Activated CD4-positive, alpha-beta T cell treated with anti-CD3 and anti-CD28 coated beads, Interleukin-2, amount 50 U/mL, for 24 hours (primary cell): ENCODE measurements around the gene KAT8.
"Not testable (repeated sequence)": the region's sequence is repeated elsewhere in the genome, so short reads cannot be mapped to it uniquely, and the experiment has no call there.

Experiments used
- DNase-seq, 2 donors: peaks; one replicate each; pipeline ENCODE4 v3.0.0-alpha.2; 2020; ENCODE audit warnings: low read depth in 1 of 2, low spot score in 1 of 2

KAT8 gene

DNA sequence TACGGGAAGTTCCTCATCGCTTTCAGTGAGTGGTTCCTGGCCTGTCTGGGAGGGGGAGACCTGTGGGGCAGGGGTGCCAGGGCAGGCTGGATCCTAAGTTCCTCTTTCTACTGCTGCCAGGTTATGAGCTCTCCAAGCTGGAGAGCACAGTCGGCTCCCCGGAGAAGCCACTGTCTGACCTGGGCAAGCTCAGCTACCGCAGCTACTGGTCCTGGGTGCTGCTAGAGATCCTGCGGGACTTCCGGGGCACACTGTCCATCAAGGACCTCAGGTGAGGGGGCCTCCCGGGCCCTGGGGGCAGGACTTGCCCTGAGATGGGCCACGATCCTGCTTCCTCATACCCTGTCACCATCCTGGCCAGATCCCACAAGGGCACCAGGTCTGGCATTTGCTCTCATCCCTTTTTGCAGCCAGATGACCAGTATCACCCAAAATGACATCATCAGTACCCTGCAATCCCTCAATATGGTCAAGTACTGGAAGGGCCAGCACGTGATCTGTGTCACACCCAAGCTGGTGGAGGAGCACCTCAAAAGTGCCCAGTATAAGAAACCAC lies 12.9 kb downstream of the KAT8 start:
- DNase-seq: no peak

DNA sequence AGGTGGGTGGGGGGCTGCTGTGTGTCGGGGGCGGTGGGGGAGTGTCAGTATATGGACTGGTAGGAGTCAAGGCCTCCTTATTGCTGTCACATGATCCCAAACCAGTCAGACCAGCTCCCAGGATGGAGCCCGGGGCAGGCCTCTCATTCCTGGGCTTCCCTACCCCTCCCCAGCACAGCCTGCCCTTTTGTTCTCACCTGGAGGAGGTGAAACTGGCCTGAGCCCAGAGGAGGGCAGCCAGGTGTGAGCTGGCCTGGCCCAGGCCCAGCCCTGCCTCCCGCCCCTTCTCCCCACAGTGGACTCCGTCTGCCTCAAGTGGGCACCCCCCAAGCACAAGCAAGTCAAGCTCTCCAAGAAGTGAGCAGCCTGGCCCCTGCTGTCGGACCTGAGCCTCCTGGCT lies 13.4 kb downstream of the KAT8 start:
- DNase-seq: no peak

DNA sequence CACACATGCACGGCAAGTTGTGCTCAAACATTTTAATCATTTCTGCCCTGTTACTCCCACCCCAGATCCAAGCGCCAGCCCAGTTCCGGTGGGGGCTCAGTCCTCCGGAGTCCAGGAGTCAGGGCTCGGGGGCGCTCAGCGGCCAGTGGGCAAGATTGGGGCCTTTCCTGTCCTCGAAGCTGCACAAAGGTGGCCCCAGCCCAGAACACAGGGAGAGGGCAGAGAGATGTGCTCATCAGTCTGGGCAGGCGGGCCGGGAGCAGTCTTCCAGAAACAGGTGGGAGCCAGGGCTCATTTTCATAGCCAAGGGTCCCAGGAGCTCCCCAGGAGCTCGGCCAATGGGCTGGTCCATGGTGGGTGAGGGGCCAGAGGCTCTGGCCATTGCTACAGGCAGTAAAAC lies 14.0 kb downstream of the KAT8 start:
- no peak for DNase-seq

DNA sequence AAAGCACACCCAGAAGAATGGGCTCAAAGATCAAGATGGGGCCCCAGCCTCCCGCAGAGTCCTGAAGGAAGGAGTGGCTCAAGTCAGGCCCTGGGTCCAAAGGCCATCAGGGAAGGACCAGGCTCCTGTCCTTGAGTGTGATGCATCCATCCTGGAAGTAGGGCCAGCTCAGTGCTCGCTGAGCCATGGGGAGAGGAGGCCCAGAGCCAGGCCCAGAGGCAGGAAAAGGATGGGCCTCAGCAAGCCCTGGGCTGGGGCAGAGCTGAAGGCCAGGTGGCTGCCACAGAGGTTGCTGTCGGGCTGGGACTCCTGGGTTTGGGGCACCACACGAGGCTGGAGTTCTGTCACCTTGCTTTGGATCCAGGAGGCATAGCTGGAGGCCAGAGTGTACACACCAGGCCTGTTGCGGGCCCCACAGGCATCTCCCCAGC lies 14.4 kb downstream of the KAT8 start:
- DNase-seq: no peak

DNA sequence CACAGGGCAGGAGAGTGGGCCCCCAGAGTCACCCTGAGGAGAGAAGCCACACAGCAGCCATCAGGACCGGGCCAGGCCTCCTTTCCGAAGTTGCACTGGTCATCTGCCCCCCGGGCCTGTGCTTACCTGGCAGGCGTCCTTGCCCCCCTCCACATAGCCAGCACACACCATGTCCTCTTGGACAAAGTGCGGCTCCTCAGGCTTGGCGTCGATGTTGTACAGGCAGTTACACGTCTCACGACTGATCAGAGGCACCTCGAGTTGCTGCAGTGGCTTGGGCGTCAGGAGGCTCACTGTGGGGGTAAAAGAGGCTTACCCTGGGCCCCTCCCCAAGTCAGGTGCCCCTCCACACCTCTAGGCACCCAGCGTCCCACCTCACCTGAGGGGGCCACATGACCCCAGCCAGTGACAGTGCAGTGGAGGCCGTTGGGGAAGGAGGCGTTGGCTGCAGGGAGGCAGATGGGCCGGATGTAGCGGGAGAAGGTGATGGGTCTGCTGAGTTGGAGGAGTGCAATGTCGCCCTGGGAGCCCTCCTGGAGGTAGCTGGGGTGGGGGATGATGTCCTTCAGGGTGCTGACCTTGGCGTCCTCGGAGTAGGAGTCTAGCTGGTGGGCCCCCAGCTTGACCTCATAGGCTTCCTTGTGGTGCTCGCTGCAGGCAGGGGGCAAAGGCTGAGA lies 15.0 kb downstream of the KAT8 start:
- no peak for DNase-seq

DNA sequence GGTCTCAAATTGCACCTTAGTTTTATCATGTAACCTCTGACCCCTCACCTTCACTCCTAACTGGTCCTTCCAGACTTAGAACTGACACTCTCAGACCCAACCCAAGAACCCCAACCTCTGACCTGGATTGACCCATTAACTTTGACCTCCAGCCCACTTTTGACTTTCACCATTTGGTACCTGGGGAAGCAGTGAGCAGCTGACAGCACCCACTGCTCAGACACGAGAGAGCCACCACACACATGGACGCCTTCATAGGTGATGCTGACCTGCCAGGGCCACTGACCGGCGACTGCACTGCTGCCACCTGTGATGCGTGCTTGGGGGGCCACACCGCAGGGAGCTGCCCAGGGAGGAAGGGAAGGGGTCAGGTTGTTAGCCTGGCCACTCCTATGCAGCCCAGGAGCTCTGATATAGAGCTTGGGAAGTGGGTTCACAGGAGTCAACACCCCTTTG lies 15.6 kb downstream of the KAT8 start:
- DNase-seq: no peak

DNA sequence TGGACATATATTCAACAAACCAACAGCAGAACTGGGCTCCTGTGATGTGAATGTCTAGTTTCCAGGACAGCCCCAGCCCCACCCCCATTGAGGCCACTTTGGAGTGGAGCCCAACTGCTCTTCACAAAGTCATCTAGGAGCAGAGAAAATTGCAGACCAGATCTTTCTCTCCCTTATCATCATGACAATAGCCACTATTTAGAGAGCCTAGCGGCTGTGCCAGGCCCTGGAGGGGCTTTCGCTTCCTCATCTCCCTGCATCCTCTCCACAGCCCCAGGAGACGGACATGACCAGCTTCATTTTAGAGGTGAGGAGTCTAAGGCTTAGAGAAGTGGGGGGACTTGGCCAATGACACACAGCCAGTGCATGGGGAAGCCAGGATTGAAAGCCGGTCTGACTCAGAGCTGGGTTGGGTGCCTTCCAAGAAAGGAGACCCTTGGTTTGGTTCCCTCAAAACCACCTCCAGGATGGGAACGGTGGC lies 16.7 kb downstream of the KAT8 start:
- DNase-seq: no peak

DNA sequence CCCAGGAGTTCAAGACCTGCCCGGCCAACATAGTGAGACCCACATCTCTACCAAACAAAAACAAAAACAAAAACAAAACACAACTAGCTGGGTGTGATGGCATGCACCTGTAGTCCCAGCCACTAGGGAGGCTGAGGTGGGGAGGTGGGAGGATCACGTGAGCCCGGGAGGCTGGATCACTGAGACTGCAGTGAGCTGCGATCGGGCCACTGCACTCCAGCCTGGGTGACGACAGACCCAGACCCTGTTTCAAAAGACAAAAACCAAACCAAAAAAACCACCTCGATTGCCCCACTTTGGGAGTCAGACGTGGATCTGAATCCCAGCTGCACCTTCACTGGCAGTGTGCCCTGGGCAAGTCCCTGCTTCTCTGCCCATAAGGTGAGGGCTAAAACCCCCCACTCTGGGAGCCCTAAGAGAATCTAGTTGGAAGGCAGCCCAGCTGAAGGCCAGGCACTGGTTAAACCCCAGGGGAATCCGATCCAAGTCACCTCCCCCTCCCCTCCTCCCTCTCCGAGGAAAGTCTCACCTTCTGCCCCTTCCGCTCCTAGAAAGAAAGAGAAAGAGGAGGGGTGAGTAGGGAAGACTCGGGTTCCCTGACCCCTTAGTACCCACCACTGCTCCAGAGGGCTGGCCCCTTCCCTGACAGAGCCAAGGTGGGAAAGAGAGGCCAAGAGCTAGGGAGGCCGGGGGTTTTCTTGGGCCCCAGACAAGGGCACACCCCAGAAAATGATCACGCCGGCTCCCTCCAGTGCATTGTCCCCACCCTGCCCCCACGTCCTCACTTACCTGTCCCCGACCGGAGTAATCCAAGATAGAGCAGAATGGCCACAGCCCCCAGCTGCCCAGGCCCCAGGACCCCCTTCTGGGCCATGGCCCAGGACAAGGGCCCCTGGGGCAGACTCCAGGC lies 17.4 kb downstream of the KAT8 start:
- no peak for DNase-seq

DNA sequence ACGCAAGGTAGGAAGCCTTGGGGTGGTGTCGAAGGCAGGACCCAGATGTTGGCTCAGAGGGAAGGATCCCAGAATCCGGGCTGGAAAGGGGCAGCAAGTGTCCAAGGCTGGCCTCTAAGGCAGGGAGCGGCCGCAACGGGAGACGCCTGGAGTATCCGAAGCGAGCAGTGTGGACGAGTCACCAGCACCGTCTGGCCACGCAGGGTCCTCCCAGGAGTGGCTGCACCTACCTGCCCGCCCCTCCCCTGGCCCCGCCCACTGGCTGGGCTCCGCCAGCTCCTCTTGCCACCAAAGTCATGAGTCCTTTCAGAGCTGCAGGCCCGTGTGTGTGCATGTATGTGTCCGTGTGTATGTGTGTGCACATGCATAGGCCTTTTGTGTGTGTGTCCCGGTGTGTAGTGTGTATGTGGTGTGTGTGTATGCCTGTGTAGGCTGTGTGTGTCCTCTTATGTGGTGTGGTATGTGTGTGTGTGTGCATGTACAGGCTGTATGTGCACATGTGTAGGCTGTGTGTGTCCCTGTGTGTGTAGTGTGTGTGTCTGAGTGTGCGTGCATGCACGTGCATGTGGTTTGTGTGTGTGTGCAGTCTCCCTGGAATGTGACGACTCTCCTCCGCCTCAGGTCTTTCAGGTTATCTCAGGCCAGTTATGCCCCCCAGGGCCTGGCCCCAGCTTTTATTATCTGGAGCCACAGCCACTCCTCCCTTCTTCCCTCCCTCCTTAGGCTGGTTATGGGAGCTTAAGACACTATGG lies 18.2 kb downstream of the KAT8 start, which contains the start of gene PRSS8:
PRSS8 (minus strand) TSS at position 193 of the 752 bp plus-strand sequence. CDS start 229 bp downstream, outside the sequence.
- no peak for DNase-seq

DNA sequence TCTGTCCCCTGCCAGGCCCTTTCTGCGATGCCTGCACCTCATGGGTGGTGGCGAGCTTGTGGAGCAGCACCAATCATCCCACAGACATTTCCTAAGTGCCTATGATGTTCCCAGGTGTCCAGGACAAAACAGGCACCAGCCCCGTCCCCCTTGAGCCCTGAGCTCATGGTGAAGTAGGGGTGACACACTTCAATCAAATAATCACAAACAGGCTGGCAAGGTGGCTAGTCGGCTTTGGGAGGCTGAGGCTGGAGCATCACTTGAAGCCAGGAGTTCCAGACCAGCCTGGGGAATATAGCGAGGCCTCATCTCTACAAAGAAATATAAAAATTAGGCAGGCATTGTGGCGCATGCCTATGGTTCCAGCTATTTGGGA lies 18.8 kb downstream of the KAT8 start:
- DNase-seq: no peak

DNA sequence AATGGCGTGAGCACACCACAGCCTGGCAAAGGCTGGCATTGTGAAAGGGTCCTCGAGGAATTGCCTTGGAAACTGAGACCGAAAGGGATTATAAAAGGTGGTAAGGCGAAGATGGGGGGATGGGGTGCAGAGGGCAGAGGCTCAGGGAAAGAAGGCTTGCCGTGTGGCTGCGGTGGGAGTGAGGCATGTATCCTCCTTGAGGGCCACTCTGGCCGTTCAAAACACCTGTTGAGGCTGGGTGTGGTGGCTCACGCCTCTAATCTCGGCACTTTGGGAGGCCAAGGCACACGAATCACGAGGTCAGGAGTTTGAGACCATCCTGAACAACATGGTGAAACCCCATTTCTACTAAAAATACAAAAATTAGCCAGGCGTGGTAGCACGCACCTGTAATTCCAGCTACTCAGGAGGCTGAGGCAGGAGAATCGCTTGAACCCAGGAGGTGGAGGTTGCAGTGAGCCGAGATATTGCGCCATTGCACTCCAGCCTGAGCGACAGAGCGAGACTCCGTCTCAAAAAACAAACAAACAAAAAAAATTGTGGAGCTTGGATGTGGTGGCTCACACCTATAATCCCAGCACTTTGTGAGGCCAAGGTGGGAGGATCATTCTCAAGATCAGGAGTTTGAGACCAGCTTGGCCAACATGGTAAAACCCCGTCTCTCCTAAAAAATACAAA lies 19.5 kb downstream of the KAT8 start:
- DNase-seq: not testable (repeated sequence)

DNA sequence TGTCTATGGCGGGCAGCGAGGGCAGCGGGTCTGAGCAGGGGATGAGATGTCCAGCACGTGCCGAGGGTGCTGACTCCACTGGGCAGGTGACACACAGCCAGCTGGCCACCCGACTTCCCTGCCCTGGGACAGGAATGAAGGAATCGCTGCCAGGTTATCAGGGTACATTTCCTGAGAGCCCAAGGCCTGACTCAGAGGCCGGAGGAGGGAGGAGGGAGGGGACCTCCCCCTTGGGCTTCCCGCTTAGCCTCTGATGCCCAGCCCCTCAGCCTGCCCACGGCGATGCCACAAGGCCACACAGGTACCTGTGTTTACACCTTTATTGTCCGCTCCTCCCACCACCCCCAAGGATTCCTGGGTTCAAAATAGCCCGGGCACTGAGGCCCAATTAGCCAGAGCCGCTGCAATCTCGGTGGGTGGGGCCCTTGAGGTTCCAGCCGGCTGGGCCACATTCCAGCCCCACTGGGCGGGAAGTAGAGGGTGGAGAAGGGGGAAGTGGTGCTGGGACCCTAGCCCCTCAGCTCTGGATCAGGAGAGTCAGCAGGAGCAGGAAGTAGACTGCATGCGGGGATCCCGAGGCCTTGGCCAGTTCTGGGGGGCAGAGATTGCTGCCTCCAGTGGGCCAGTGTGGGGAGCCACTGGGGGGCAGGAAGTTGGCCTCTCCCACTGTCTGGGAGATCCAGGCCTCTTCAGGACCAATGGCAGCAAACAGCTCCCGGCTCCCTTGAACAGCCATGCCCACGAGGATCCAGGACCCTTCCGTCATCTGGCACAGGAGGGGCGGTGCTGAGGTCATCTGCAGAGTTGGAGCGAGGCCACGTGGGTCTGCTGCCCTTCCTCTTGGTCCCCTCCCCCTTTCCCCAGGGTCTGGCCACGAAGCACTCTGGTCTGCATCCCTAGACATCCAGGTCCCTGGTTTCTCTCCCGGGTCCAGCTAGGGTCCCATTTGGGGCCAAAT lies 21.4 kb downstream of the KAT8 start:
- no peak for DNase-seq

DNA sequence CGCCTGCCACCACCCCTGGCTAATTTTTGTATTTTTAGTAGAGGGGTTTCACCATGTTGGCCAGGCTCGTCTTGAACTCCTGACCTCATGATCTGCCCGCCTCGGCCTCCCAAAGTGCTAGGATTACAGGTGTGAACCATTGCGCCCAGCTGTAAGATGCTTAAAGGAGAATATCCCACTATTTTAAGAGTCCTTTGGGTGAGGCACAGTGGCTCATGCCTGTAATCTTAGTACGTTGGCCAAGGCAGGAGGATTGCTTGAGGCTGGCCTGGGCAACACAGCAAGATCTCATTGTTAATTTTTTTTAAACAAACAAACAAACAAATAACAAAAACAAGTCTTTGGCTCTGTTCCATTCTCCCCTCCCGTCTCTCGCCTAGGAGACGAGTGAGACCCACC lies 23.6 kb downstream of the KAT8 start:
- not testable (repeated sequence) for DNase-seq

DNA sequence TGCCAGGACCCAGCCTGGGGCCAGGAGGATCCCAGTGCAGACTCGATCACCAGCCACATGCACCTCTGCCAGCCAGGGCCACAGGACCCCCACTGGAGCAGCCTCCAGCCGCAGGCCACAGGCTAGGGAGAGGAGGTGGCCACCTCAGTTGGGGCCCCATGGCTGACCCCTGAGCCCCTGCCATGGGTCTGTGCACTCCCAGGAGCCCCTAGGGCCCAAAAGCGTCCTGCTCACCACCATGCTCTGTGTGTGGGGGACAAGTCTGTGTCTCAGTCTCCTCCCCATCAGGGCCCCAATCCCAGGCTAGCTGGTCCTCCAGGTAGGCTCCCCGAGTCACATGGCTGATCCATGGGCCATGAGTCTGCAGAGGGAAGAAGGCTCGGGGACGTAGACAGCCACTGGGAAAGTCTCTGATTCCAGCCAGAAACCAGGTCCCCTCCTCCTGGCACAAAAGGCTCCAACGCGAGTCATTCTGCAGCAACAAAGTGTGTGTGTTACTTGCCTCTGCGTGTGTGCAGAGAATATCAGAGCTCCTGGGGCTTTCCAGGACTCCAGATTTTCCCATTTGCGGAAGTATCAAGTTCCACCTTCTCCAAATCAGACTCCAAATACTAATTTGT lies 24.1 kb downstream of the KAT8 start:
- DNase-seq: no peak

DNA sequence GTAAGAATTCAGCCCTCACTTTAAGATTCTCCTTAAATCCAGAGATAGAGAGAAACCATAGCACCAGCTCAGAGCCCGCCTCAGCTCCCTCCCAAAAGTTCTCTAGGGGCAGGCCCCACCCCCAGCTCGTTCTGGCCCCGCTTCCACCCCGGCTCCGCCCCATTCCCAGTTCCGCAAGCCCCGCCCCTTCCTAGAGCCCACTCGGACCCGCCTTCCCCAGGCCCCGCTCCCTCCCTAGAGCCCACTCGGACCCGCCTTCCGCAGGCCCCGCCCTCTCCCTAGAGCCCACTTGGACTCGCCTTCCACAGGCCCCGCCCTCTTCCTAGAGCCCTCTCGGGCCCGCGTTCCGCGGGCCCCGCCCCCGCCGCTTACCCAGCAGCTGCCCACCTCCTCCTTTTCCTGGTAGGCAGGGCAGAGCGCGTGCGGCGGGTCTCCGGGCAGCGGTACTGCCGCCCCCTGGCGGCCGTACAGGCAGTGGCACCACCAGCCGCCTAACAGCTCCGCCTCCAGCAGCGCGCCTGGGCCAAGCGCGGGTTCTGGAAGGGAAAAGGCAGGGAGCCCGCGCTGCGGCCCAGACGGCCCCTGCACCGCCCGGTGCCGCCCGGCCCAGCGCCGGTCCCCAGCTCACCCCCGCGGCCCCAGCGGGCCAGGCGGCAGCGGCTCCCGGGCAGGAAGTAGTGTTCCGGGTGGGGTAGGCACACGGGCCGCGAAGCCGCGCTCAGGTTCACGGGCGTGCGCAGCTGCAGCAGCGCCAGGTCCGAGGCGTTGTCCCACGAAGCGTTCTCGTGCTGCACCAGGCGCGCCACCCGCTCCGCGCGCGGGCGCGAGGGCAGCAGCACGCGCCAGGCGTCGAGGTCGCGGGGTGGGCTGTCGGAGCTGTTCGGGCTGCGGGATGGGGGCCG lies 24.9 kb downstream of the KAT8 start:
- DNase-seq: peak; percentile 95 to 96

DNA sequence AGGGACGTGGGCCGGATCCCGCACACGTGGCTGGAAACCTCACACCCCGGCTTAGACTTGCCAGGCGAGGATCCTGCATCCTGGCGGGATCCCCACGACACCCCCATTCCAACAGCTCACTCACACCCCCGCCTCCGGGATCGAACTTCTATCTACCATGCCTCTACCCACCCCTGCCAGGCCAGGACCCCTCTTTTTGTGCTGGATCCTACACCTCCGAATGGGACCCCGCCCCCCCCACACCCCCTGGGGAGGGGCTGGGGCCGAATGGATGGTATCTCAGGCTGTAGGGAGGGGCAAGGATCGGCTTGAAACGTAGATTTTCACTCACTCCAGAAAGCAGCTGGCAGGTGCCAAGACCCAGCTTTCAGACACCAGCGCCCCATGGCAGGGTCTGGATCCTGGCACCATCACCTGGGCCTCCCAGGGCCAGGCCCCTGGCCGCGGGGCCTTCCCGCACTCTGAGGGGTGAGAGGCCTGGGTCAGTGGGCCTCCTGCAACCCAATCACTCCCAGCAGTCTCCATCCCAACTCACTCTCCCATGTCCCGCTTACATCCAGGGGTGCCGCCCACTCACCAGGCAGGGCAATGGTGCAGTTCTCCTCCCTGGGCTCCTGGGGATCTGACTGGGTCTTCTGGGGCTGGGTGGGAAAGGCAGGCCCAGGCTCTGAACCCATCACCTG lies 25.7 kb downstream of the KAT8 start:
- no peak for DNase-seq

DNA sequence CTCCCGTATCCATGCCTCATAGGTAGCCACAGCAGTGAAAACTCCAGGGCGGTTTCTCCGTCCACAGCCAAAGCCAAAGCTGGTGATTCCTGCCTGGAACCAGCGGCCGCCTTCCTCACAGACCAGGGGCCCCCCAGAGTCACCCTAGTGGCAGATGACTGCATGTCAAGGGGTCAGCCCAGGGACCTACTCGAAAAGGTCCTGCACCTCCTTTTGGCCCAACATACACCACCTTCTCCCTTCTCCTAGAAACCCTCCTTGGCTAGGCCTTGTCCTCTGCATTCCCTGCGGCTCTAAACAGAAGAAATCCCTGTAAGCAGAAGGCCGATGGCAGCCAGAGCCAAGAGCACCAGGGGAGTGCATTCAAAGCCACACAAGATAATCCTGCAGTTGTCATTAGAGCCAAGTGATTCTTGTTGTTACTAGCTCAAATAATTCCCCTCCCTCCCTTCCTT lies 26.3 kb downstream of the KAT8 start:
- no peak for DNase-seq
